Tibial nerve (tissue), 4 donors: ENCODE results near the gene TEX2.

Experiments
- EP300 ChIP-seq, 2 donors: sonication (generic); formaldehyde crosslinking; IDR thresholded peaks; one replicate each; pipeline ENCODE4 v1.6.1; 2017; ENCODE audit warnings: antibody characterized with exemption in 2 of 2, mild to moderate bottlenecking in 1 of 2
- POLR2A ChIP-seq, 2 donors: fragments of 450-650 bp; IDR thresholded peaks; one replicate each; pipeline ENCODE4 v1.6.1; 2017; ENCODE audit warnings: antibody characterized with exemption in 2 of 2, mild to moderate bottlenecking in 2 of 2, moderate library complexity in 2 of 2
- TF ChIP-seq, protein P1 (sequence below), 5 experiments: fragments of 200-600 bp in 3 of 5; fragments of 450-650 bp in 2 of 5; sonication (generic) in 3 of 5; IDR thresholded peaks; one replicate each; pipeline ENCODE4 v1.5.1; 2016 to 2019; ENCODE audit warnings: antibody characterized with exemption in 5 of 5, mild to moderate bottlenecking in 3 of 5, moderate library complexity in 2 of 5

DNA sequence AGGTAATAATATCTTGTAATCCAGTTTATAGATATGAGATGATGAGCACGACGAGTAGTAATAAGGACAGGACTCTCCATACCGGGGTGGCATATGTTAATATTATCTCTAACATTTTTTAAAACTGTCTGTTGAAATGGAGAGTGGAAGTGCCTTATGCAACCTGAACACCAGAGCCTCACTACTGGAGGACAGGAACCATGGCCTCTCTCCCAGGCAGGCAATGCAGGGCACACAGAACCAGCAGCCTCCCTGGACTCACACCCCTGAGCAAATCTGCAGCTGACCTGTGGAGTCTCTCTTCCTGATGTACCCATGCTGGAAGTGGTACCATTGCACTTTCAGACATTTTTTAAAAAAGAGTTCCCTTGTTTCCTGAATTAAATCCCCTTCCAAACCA is 78.0 kb downstream of the TEX2 start:
- TF ChIP-seq, protein P1, sequence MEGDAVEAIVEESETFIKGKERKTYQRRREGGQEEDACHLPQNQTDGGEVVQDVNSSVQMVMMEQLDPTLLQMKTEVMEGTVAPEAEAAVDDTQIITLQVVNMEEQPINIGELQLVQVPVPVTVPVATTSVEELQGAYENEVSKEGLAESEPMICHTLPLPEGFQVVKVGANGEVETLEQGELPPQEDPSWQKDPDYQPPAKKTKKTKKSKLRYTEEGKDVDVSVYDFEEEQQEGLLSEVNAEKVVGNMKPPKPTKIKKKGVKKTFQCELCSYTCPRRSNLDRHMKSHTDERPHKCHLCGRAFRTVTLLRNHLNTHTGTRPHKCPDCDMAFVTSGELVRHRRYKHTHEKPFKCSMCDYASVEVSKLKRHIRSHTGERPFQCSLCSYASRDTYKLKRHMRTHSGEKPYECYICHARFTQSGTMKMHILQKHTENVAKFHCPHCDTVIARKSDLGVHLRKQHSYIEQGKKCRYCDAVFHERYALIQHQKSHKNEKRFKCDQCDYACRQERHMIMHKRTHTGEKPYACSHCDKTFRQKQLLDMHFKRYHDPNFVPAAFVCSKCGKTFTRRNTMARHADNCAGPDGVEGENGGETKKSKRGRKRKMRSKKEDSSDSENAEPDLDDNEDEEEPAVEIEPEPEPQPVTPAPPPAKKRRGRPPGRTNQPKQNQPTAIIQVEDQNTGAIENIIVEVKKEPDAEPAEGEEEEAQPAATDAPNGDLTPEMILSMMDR (IDR thresholded peaks at IDR 0.05) = no peak
- TF ChIP-seq POLR2A (IDR thresholded peaks at IDR 0.05) = no peak
- TF ChIP-seq EP300 (IDR thresholded peaks at IDR 0.05) = no peak
